ENCODE results near the gene TTC33. TPM values are rescaled to one million over a fixed set of nuclear protein-coding genes. Genes with fewer than 3 reads are reported as not detected.

TTC33 gene
- total and polyA plus RNA-seq, 2 of the 4 experiments (the other 2 are of a cell fraction), result 3.1 to 8.1 TPM

DNA sequence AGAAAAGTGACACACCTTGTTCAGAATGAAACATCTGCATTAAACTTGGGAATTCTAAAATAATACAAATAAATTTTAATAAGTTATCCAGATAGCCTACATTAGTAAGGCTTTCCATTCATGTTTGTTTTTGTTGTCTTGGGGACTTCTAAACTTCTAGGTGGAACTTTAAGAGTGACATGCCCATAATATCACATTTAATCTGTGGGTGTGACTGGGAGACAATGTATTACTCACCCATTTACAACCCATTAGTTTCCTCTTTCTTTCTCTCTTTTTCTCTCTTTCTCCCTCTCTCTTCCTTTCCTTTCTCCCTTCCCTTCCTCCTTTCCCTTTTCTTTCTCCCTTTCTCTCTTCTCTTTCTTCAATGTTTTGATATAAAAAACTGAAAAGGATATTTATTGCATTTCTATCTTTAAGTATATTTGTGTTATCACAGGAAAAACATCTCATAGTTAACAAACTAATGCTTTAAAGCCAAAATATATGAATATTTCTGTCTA lies 88.5 kb downstream of the TTC33 start:
- DNase-seq (no peak), ATAC-seq (ENCODE audit: low read depth) (no peak)
- dilution Hi-C loops (cut with HindIII; ENCODE audit: low sequenced_read_pairs, unreplicated experiment), result no loop called here
- no peak overlapping the region for H4K91ac ChIP-seq (ENCODE audit: insufficient read depth, low read depth, low read length)
- H3K14ac ChIP-seq (replicated peaks; ENCODE audit: low read depth, low read length), result no peak overlapping the region
- H4K8ac ChIP-seq (ENCODE audit: low read depth in 2 of 2, low read length in 2 of 2), result no peak overlapping the region
- no peak overlapping the region for H2AFZ ChIP-seq (replicated peaks; ENCODE audit: low read length, poor library complexity)
- no peak overlapping the region for H2BK120ac ChIP-seq (ENCODE audit: low read depth, low read length)
- POLR2A ChIA-PET (ENCODE audit: unreplicated experiment), result no interaction called here
- H3K56ac ChIP-seq (ENCODE audit: extremely low read depth, insufficient read depth, low read length), result no peak overlapping the region
- H3K79me1 ChIP-seq (ENCODE audit: low read depth in 1 of 2, low read length in 2 of 2), result no peaks in the 10 kb centered on the region
- no peak overlapping the region for H2BK15ac ChIP-seq (ENCODE audit: low read depth, low read length)
- no peak overlapping the region for H3K4ac ChIP-seq (ENCODE audit: low read depth, low read length)
- no peak overlapping the region for H3K4me3 ChIP-seq (ENCODE audit: insufficient read depth, low read depth, low read length)
- H3K27ac ChIP-seq (ENCODE audit: insufficient read depth, low read length), result no peak overlapping the region
- CTCF ChIA-PET, result no interaction called here
- no peak overlapping the region for H3K9ac ChIP-seq (ENCODE audit: low read depth, low read length)
- TF ChIP-seq NFE2L2 (IDR thresholded peaks at IDR 0.05; ENCODE audit: low read depth, low read length) (no peak), CTCF (conservative IDR thresholded peaks at IDR 0.05; ENCODE audit: low read depth, low read length) (no peak), BHLHE40 (IDR thresholded peaks at IDR 0.05; ENCODE audit: low read depth, low read length) (no peak), RAD21 (IDR thresholded peaks at IDR 0.05; ENCODE audit: low read length) (no peak), FOS (IDR thresholded peaks at IDR 0.05; ENCODE audit: low read depth, low read length) (no peak), POLR2A (IDR thresholded peaks at IDR 0.05; ENCODE audit: low read depth, low read length) (no peak), RFX5 (IDR thresholded peaks at IDR 0.05; ENCODE audit: low read depth, low read length) (no peak), MXI1 (IDR thresholded peaks at IDR 0.05; ENCODE audit: borderline replicate concordance, low read depth, low read length) (no peak), CEBPB (IDR thresholded peaks at IDR 0.05; ENCODE audit: low read depth, low read length) (no peak), CHD1 (IDR thresholded peaks at IDR 0.05; ENCODE audit: low read depth, low read length) (no peak), MAZ (IDR thresholded peaks at IDR 0.05; ENCODE audit: borderline replicate concordance, low read depth, low read length) (no peak), RCOR1 (IDR thresholded peaks at IDR 0.05; ENCODE audit: insufficient replicate concordance, low read length) (no peak), SMC3 (IDR thresholded peaks at IDR 0.05; ENCODE audit: low read depth, low read length) (no peak), MAFK (IDR thresholded peaks at IDR 0.05; ENCODE audit: low read depth, low read length) (no peak)
- TF ChIP-seq, protein P1, sequence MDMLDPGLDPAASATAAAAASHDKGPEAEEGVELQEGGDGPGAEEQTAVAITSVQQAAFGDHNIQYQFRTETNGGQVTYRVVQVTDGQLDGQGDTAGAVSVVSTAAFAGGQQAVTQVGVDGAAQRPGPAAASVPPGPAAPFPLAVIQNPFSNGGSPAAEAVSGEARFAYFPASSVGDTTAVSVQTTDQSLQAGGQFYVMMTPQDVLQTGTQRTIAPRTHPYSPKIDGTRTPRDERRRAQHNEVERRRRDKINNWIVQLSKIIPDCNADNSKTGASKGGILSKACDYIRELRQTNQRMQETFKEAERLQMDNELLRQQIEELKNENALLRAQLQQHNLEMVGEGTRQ (IDR thresholded peaks at IDR 0.05; ENCODE audit: low read depth, low read length), result no peak
- TF ChIP-seq, protein P2, sequence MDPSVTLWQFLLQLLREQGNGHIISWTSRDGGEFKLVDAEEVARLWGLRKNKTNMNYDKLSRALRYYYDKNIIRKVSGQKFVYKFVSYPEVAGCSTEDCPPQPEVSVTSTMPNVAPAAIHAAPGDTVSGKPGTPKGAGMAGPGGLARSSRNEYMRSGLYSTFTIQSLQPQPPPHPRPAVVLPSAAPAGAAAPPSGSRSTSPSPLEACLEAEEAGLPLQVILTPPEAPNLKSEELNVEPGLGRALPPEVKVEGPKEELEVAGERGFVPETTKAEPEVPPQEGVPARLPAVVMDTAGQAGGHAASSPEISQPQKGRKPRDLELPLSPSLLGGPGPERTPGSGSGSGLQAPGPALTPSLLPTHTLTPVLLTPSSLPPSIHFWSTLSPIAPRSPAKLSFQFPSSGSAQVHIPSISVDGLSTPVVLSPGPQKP (IDR thresholded peaks at IDR 0.05; ENCODE audit: borderline replicate concordance, low read depth, low read length), result no peak
- intact Hi-C loops (cut with micrococcal nuclease), result no loop called here
- no peaks in the 10 kb centered on the region for H3K36me3 ChIP-seq (ENCODE audit: control insufficient read depth, insufficient read depth, low read length)
- H3K9me3 ChIP-seq (ENCODE audit: control insufficient read depth, insufficient read depth, low read length), result no peaks in the 10 kb centered on the region
- no peak overlapping the region for H3K4me2 ChIP-seq (ENCODE audit: low read depth, low read length)
- H2AK5ac ChIP-seq (ENCODE audit: low read depth, low read length), result no peak overlapping the region
- H3K23ac ChIP-seq (ENCODE audit: low read depth, low read length), result no peak overlapping the region
- in situ Hi-C loops (cut with MboI; ENCODE audit: low sequenced_read_pairs), result no loop called here
- no peak overlapping the region for H3K18ac ChIP-seq (ENCODE audit: low read depth, low read length)
- no TSS peak for BruUV-seq (replicated peaks)
- no peaks in the 10 kb centered on the region for H3K4me1 ChIP-seq (ENCODE audit: control insufficient read depth, insufficient read depth, low read length)
- H4K5ac ChIP-seq (ENCODE audit: low read depth, low read length), result no peak overlapping the region
- H2BK20ac ChIP-seq (ENCODE audit: low read depth, low read length), result no peak overlapping the region
- H3K27me3 ChIP-seq (ENCODE audit: control insufficient read depth, insufficient read depth, low read length), result no peaks in the 10 kb centered on the region
- no peak overlapping the region for H2BK5ac ChIP-seq (ENCODE audit: low read depth, low read length, poor library complexity, severe bottlenecking)
- H3K9me1 ChIP-seq (ENCODE audit: insufficient read depth, low read length), result no peaks in the 10 kb centered on the region
- no peak overlapping the region for H2AK9ac ChIP-seq (replicated peaks; ENCODE audit: low read depth, low read length, poor library complexity)
- H4K20me1 ChIP-seq (ENCODE audit: insufficient read depth, low read length), result no peaks in the 10 kb centered on the region

Measured in IMR-90 (cell line).